Stimulated activated CD4-positive, alpha-beta T cell treated with anti-CD3 and anti-CD28 coated beads, Interleukin-2, amount 100 ng/mL, for 48 hours (primary cell): ENCODE measurements around the gene RDH16.
"Not testable (repeated sequence)": the region's sequence is repeated elsewhere in the genome, so short reads cannot be mapped to it uniquely, and the experiment has no call there.

Source experiments
- DNase-seq, 2 donors: peaks; one replicate each; pipeline ENCODE4 v3.0.0-alpha.2; 2020

The RDH16 gene

GRCh38 chr12:56916296-56916995 is 41.0 kb downstream of the RDH16 start:
- no peak for DNase-seq

- no peak for DNase-seq
Measured at GRCh38 chr12:56914724-56915123, 42.7 kb downstream of the RDH16 start.

DNA sequence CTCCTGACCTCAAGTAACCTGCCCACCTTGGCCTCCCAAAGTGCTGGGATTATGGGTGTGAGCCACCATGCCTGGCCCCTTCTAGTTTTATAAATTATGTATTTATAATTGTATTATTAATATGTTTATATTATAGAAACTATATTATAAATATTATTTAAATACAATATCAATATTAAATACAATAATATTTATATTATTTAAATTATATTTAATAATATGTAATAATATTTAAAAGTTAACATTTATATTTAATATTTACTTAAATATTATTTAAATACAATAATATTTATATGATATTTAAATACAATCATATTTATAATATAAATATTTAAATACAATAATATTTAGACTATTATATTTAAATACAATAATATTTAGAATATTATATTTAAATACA is 43.2 kb downstream of the RDH16 start:
- DNase-seq = no peak

GRCh38 chr12:56909403-56909802 is 48.0 kb downstream of the RDH16 start:
- not testable (repeated sequence) for DNase-seq

- no peak for DNase-seq
Measured at GRCh38 chr12:56908136-56908535, 49.3 kb downstream of the RDH16 start.

- DNase-seq = no peak
Measured at GRCh38 chr12:56905852-56906251, 51.6 kb downstream of the RDH16 start.

- DNase-seq = no peak
Measured at GRCh38 chr12:56903374-56903773, 54.0 kb downstream of the RDH16 start.
